Left hindlimb (tissue), 1 donor: ENCODE data around the gene SEMA7A.
A peak's percentile ranks its signal among the peaks of the same experiment; 100 is the strongest.

ENCODE experiments used
- DNase-seq: peaks from one replicate; pipeline ENCODE4 v3.0.0-alpha.2; 2018

SEMA7A gene

GRCh38 chr15:74414603-74415338 is 19.0 kb downstream of the SEMA7A start:
- no peak for DNase-seq

- no peak for DNase-seq
Observed at GRCh38 chr15:74414081-74414580, 19.6 kb downstream of the SEMA7A start.

DNA sequence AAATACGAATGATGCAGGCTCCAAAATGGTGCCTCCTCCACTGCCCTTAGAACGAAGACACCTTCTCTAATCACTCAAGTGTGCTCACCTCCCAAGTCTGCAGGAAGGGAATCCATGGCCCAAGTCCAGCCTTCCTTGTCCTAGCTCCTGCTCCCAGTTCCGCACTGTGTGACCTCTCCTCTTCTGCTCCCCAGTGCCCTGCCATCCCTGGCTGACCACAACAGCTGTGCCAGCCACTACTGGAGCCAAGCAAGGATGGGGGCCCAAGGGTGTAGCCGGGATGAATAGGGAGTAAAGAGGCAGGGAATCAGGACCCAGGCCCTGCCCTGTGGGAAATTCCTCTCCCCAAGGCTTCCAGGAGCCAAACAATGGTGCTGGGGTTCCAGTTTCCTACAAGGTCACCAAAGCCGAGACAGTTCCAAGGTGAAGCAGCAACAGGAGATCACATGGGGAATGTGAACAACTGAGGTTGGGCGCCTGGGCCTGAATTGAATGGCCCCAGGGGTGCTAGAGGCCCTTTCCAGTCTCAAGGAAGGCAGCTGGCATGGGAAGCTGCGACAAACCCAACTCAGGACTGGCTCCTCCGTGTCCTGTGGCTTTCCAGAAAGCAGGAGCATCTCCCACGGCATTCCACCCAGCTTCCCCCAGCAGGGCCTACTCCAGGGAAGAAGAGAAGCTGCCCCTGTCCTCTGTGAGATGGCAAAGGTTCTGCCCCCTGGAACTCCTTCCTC is 20.2 kb downstream of the SEMA7A start:
- DNase-seq, result no peak

- no peak for DNase-seq
Observed at GRCh38 chr15:74412159-74412558, 21.6 kb downstream of the SEMA7A start.

DNA sequence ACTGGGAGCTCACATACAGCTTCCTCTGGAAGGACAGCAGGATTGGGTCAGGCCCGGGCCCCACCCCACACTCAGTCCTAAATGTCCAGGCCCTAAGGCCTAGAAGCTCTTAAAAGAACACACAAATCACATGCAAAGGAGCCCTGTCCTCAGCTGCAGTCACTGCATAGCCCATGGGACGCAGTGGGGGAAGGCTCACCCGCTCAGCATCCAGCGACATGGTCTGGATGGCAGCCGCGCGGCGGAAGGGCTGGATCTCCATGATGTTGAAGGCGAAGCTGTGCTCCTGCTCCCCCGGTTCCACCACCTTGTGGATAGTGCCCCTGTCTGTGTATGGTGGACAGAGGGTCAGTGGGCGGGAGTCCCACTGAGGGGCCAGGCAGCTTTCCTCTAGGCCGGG is 22.1 kb downstream of the SEMA7A start:
- DNase-seq, result no peak

DNA sequence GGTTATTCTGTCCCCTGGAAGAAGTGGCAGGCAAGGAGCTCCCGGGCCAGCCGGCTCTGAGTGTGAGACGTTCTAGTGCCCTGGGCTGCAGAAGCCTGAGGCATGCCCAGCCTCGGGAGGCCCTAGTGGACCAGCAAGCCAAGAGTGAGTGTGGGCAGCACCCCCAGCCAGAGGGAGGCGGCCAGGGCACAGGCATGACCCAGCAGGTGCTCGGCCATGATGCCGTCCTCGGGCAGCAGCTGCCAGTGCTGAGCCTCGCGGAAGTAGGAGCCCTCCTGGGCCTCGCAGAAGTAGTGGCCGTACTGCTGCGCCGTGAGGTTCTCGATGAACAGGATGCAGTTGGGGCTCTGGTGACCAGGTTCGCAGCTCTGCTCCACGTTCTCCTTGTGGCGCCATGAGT is 23.3 kb downstream of the SEMA7A start:
- DNase-seq, result no peak

DNA sequence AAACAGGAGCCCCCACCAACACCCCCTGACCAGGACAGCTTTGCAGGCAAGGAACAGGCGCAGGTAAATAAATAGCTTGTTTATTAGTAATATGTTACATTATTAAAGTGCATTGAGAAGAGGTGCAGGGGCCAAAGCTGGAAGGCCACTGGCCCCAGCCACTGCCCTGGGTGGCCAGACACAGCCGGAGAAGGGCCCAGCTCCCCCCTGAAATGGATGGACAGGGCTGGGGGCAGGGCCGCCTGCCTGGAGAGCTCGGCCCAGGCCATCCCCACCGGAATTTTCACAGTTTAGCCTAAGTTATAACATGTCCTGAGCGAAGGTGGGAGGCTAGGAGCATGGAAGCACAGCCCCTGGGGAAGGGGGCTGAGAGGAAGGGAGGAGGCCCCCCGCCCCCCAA is 24.5 kb downstream of the SEMA7A start:
- DNase-seq, result no peak

- no peak for DNase-seq
Observed at GRCh38 chr15:74408815-74409214, 24.9 kb downstream of the SEMA7A start.

GRCh38 chr15:74408385-74408784 is 25.4 kb downstream of the SEMA7A start:
- DNase-seq, result no peak

- DNase-seq, result peak; percentile 81
Observed at GRCh38 chr15:74406992-74407705, 26.6 kb downstream of the SEMA7A start.

- no peak for DNase-seq
Observed at GRCh38 chr15:74406517-74406916, 27.2 kb downstream of the SEMA7A start.

- DNase-seq, result no peak
Observed at GRCh38 chr15:74405823-74406222, 27.9 kb downstream of the SEMA7A start.

DNA sequence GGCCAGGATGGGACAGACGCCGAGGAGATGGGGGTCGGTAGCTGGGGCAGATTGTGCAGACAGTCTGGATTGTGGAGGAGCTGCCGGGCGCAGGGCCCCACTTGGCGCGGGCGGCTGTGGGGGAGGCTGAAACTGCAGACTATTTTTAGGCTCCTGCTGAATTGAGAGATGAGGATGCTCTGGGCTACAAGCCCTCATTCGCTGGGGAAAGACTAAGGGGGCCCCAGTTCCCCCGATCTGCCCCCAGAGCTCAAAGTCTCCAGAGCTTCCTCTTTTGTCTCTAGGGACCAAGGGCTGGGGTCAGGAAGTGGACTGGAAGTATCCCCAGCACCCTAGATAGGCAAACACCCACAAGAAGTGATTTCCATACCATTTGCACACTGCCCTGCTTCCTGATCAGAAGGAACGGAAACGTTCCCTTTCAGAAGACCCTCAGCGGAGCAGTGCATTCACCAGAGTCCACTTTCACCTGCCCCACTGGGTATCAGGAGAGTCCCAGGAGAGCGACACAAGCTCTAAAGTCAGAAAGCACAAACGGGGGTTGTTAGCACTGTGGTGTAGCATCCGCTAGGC is 29.7 kb downstream of the SEMA7A start:
- peak; percentile 80 for DNase-seq

GRCh38 chr15:74403588-74403919 is 30.2 kb downstream of the SEMA7A start:
- DNase-seq, result no peak

DNA sequence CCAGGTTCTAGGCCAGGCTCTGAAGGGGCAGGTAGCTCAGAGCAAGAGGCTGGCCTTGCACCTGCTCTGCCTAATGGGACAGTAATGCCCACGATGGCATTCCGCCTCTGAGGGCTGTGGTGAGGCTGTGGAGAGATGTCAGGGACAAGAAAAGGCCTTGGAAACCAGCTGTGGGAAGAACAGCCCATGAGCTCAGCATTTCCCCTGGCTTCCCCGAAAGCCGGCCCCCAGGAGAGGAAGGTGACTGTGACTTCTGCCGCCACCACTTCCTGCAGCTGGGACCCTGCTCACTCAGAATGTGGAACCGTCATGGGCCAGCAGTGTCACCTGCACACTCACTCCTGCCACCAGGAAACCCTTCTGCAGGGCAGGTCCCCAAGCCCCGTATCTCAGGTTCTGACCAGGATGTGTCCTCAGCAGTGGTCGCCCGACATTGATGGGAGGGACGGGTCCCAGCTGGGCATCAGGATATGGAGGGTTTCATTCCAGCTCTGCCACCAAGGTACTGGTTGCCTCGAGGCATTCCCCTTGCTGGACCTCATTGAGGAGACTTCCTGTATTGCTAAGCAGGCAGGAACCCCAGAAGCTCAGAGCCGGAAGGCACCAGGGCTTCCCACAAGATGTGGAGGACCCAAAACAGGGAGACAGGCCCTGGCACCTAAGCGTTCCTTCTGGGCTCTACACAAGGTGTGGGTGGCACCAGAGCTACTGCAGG is 30.7 kb downstream of the SEMA7A start:
- no peak for DNase-seq

GRCh38 chr15:74402337-74402841 is 31.4 kb downstream of the SEMA7A start:
- no peak for DNase-seq

GRCh38 chr15:74400915-74401757 is 32.6 kb downstream of the SEMA7A start:
- DNase-seq, result no peak

DNA sequence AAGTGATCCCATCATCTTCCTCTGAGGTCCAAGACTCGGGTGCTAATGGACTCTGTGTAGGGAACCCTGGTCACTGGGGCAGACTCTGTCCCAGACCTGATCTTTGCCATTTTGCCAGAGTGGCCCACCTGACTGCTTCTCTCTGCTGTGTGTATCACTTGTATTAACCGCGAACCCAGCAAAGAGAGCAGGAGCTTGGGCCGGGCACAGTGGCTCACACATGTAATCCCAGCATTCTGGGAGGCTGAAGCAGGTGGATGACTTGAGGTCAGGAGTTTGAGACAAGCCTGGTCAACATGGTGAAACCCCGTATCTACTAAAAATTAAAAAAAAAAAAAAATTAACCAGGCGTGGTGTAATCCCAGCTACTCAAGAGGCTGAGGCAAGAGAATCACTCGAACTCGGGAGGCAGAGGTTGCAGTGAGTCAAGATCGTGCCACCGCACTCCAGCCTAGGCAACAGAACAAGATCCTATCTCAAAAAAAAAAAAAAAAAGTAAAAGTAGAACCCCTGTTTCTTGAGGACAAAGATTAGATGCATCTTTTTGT is 33.4 kb downstream of the SEMA7A start:
- DNase-seq, result no peak

DNA sequence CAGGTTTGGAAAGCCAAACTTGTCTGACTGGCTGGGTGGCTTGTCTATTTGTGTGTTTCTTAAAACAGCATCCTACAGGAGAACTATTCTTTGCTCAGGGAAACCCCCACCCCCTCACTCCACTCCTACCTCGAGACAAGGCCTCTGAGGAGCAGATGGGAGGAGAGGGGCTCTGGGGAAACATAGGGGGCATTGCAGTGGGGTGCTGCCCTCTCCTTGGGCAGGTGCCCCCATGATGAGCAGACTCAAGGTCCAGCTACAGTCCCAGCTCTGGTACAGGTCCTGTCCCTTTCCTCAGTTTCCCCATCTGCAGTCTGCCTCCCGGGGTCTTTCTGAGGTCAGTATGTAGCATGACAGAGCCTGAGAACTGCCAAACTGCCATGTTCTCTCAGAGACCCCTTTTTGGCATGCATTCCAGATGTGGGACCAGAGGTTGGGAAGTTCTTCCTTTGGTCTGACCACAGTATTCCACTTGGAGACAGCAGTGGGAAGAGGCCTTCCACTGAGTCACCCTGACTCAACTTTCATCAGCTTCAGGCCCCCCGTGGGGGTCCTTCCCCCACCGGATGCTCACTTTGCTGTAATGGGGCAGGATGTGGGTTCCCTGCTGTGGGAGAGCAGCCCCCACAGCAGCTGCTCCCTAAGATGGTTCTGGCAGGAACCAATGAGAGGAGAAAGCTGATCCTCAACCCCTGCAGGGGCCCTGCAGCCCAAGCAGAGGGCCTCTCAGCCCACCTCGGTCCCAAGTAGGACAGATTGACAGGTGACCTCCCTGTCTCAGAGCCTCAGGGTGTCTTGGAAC is 34.0 kb downstream of the SEMA7A start:
- no peak for DNase-seq

GRCh38 chr15:74399100-74399499 is 34.7 kb downstream of the SEMA7A start:
- no peak for DNase-seq
